ENCODE measurements around the gene ZSWIM8.
"Not testable (repeated sequence)": the region's sequence is repeated elsewhere in the genome, so short reads cannot be mapped to it uniquely, and the experiment has no call there.

ZSWIM8 gene, protein sequence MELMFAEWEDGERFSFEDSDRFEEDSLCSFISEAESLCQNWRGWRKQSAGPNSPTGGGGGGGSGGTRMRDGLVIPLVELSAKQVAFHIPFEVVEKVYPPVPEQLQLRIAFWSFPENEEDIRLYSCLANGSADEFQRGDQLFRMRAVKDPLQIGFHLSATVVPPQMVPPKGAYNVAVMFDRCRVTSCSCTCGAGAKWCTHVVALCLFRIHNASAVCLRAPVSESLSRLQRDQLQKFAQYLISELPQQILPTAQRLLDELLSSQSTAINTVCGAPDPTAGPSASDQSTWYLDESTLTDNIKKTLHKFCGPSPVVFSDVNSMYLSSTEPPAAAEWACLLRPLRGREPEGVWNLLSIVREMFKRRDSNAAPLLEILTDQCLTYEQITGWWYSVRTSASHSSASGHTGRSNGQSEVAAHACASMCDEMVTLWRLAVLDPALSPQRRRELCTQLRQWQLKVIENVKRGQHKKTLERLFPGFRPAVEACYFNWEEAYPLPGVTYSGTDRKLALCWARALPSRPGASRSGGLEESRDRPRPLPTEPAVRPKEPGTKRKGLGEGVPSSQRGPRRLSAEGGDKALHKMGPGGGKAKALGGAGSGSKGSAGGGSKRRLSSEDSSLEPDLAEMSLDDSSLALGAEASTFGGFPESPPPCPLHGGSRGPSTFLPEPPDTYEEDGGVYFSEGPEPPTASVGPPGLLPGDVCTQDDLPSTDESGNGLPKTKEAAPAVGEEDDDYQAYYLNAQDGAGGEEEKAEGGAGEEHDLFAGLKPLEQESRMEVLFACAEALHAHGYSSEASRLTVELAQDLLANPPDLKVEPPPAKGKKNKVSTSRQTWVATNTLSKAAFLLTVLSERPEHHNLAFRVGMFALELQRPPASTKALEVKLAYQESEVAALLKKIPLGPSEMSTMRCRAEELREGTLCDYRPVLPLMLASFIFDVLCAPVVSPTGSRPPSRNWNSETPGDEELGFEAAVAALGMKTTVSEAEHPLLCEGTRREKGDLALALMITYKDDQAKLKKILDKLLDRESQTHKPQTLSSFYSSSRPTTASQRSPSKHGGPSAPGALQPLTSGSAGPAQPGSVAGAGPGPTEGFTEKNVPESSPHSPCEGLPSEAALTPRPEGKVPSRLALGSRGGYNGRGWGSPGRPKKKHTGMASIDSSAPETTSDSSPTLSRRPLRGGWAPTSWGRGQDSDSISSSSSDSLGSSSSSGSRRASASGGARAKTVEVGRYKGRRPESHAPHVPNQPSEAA (N-terminal part only)

DNA sequence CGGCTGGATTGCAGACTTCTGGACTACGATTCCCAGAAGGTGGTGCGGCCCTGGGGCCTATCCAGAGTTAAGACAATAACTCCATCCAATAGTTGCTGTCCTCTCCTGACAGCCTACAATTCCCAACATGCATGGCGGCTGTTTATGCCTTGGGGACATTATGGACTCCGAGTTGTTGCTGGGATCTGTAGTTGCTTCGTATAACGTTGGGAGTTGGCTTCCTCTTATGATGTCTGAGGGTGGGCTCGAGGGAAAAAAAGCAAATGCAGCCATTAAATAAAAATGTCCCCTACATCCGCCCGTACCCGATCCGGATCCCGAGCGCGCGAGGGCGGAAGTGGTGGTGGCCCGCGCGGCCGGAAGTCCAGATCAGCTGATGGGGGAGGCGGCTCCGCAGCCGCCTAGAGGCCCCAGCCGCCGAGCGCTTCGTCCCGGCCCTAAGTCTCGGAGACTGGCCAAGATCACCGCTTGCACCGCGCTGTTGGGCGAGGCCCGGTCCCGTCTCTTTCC is at the start of gene ZSWIM8:
ZSWIM8 (plus strand) TSS at position 396 of the 510 bp plus-strand sequence. CDS start 273 bp downstream, outside the sequence.
- DNase-seq: peak; percentile 90

DNA sequence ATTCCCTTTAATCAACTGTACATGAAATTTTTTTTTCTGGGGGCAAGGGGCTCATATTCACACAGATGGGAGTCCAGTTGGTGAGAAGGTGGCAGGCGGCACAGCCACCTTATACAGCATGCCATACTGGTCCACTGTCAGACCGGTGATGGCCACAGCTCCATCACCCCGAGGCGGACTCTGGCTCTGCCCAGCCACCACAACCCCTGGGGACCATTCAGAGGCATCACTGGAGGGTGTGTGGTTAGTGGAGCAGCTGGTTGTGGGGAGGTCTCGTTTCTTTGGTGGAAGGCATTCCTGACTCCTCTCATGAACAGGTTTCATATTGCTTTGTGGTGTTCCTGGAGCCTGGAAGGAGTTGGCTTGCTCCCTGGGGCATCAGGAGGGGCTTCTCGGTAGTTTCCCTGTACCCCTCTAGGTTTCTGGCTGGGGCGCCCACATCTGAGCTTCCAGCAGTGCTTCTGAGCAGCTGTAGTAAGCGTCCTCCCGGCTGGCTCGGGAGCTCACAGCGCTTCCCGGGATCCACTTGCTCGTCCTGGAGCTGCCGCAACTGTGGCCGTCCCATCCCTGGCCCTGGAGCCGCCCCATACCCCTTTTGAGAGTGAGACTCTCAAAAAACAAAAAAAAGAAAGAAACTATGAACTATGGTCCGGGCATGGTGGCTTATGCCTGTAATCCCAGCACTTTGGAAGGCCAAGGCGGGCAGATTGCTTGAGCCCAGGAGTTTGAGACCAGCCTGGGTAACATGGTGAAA is 44.7 kb upstream of the ZSWIM8 start:
- not testable (repeated sequence) for DNase-seq

DNA sequence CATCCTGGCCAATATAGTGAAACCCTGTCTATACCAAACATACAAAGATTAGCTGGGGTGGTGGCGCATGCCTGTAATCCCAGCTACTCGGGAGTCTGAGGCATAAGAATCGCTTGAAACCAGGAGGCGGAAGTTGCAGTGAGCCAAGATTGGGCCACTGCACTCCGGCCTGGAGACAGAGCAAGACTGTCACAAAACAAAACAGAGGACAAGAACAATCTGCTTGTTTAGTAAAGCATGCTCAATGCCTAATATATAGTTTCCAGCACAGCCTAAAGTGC is 43.0 kb upstream of the ZSWIM8 start:
- no peak for DNase-seq

DNA sequence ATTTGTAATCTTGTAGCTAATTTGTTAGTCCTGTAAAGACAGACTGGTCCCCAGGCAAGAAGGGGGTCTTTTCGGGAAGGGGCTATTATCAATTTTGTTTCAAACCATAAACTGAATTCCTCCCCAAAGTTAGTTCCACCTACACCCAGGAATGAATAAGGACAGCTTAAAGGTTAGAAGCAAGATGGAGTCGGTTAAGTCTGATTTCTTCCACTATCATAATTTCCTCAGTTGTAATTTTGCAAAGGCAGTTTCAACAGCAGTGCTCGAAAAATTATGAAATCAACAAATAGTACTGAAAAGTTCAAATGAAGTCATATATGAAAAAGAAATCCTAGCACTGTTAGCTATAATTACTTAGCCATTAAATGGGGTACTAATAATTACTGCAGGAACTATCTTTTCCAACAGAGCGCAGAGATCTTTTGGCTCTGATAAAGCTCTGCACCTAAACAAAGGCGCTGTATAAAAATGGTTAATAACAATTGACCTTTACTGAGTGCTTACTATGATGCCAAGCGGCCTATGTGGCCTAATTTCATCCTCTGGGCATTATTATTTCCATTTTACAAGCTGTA is 42.0 kb upstream of the ZSWIM8 start:
- no peak for DNase-seq

DNA sequence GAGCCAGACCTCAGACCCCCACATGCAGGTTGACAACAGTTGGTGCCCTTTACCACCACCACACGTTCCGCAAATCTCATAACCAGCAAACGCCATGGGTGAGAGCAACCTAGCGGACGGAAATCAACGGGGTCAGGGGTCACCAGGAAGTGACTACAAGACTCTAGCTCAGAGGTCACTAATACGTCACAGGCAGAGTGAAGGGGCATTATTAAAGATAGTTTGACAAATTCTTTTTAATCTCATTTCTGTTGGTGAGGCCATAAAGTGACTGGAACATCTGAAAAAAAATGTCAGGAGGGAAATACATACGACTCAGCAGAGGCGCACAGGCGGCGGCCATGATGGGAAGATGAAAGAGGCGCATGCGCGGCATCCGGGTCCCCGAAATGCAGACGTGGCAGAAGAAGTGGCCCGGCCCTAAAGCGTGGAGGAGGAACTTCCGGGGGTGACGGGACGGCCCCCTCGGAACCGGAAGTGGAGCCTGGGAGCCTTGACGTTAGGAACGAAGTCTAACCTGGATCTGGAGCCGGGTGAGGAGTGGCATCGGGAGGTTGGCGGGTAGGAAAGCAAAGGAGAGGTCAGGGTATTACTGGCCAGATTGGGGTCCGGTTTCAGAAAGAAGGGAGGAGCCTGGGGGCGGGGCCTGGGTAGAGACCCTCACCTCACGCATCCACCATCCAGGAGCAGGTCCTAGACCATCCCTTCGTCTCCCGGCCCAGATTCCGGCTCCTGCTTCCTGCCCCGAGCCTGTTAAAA is 41.3 kb upstream of the ZSWIM8 start, which contains the start of gene SEC24C:
SEC24C (plus strand) TSS at position 468 of the 759 bp plus-strand sequence. CDS start 2,461 bp downstream, outside the sequence.
- peak; percentile 91 for DNase-seq

DNA sequence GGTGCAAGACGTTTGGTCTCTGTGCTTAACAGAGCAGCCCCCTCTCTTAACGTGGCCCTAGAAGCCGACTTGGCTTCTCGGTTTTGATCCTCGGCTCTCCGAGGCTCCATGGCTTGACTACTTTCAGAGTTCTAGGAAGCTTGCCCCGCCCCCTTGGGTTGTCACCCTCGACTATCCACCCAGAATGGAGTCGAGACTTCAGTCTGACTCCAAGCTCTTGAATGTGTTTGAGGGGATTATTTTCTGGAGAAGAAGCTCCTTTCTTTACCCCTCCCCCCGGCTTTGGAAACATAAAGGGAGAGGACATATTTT is 40.8 kb upstream of the ZSWIM8 start:
- DNase-seq: no peak

DNA sequence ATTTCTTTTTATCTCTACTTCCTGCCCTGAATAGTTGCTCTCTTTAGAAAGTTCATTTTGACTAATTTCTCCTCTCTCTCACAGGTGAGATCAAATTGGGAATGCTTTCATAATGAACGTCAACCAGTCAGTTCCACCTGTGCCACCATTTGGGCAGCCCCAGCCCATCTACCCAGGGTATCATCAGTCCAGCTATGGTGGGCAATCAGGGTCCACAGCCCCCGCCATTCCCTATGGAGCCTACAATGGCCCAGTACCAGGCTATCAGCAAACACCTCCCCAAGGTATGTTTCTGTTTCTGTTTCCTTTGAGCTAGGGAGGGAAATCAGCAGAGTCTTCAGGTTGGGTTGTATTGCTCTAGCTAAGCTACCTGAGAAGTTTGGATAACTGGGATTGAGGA is 38.7 kb upstream of the ZSWIM8 start:
- no peak for DNase-seq

DNA sequence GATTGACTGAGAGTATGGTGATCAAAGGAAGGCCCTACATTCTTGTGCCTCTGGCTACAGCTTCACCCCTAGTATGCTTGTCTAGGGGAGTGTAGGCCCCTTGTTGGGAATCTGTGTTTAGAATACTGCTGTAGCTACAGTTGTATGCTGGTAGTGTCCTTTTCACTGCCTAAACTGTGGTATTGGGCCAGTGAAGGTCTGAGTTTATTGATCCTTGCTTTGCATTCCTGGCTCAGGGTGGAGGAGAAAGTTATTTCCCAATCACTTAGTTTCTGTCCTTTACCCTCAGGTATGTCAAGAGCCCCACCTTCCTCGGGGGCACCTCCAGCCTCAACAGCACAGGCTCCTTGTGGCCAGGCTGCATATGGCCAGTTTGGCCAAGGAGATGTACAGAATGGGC is 34.6 kb upstream of the ZSWIM8 start:
- DNase-seq: no peak

DNA sequence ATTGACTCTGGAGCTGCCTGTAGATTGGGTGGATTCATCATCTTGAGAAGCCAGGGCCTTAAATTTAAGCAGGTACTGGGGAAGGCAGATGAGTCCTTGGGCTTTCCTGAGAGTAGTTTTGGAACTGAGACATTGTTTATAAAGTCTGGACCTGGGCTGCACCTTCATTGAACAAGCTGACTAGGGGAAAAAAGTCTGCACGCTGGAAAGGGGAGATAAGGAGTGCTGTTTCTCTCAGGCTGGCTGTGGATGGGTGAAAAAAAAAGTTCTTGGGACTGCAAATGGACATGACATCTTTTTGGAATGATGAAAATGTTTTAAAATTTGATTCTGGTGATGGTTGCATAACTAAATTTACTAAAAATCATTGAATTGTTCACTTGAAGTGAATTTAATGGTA is 29.2 kb upstream of the ZSWIM8 start:
- DNase-seq: no peak

DNA sequence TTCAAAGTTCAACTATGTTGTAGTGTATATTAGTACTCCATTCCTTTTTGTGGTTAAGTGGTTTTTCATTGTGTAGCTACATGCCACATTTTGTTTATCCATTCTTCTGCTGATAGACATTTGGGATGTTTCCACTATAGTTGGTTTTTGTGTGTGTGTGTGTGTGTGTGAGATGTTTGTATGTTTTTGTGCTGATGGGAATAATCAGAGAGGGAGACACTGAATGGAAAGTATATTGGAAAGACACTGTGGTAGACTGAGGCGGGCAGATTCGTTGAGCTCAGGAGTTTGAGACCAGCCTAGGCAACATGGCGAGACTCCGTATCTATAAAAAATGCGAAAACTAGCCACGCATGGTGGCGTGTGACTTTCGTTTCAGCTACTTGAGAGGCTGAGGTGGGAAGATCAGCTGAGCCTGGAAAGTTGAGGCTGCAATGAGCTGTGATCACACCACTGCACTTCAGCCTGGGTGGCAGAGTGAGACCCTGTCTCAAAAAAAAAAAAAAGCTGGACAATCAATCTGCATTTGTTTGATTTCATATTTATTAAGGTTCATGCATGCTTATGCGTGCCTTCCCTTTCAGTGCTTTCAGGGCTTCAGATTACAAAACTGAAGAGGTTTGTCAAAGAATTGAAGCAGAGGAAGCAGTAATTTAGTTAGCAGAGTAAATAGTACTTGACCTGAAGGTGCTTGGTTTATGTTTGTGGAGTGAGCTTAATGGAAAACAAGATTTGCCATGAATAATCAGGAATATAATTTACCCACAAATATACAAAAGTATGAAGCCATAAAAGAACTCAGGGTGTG is 26.5 kb upstream of the ZSWIM8 start:
- no peak for DNase-seq

DNA sequence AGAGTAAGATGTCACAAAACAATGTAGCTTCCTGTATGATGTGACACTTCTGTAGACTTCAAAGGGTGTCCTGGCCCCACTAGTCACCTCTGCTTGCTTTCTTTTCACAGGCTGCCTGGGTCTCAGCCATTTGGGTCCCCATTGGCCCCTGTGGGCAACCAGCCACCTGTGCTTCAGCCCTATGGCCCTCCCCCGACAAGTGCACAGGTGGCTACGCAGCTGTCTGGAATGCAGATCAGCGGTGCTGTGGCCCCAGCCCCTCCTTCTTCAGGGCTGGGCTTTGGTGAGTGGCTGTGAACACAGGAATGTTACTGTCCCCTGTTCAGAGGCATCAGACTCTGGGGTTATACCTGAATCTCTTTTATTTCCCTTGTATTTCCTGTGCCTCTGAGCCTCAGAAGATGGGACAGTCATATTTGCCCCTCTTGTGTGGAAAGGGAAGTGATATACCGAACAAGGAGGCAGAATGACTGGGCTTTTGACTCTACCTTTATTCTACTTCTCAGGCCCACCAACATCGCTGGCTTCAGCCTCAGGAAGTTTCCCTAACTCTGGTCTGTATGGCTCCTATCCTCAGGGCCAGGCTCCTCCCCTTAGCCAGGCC is 25.8 kb upstream of the ZSWIM8 start:
- no peak for DNase-seq

DNA sequence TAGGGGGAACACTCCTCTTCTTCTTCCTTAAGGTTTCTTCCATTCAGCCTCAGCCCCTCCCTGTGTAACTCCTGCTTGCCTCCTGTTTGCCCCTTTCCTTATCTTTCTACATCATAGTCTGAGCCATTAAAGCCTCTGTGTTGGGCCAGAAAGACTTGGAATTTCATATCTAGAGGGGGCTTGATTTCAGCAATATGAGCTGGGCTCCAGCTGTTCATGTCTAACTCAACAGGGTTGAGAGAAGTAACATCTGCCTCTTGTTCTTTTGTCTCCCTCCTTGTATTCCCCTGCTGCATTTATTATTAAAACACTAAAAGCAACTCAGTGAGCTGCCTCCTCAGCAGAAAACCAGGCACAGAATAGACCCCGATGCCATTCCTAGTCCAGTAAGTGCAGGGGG is 23.6 kb upstream of the ZSWIM8 start:
- DNase-seq: no peak

DNA sequence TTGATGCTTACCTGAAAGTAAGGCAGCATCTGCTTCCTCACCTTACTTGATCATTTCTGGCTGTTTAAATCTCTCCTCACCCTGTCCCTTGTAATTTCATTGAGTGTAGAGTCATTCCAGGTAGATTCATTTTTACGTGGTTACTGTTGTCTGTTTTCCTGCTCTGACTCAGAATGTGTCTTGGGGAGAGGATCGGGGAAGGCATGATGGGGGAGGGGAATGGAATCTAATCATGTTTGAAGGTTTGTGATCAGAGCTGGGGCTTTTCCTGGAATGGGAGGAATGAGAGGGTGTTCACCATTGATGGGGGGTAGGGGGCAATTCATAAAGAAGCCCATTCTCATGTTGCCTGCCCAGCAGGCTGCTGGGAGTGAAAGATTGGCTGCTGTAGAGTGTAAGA is 22.5 kb upstream of the ZSWIM8 start:
- DNase-seq: no peak

DNA sequence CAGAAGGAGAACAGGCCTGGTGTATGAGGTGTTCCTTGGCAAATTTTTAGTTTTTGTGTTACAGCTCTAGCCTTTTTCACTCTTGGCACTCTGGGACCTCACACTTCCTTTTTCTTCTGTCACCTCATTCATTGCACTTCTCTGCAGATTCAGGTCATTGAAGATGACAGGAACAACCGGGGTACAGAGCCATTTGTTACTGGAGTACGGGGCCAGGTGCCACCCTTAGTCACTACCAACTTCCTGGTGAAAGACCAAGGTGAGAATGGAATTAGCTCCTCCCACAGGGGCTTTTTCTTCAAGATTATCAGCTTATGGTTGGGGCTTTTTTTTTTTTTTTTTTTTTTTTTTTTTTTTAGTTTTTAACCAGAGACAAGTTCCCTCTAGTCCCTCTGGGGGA is 22.1 kb upstream of the ZSWIM8 start:
- no peak for DNase-seq

DNA sequence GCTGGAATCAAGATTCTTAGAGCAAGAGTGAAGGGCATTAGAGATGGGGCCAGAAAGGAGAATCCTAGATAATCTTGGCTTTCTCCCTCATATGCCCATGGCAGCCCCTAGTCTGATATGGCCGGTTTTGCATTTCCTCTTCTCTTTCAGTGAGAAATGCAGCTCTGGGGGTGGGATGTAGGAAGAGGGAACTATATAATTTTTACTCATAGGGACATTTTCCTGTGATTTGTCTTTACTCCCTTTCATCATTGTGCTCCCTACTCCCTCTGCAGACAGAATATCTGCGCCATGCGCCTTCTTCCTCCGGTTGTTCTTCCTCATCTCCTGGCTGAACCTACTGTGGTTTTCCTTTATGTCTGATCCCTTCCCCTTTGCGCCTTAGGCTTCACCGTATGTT is 20.3 kb upstream of the ZSWIM8 start:
- DNase-seq: no peak

DNA sequence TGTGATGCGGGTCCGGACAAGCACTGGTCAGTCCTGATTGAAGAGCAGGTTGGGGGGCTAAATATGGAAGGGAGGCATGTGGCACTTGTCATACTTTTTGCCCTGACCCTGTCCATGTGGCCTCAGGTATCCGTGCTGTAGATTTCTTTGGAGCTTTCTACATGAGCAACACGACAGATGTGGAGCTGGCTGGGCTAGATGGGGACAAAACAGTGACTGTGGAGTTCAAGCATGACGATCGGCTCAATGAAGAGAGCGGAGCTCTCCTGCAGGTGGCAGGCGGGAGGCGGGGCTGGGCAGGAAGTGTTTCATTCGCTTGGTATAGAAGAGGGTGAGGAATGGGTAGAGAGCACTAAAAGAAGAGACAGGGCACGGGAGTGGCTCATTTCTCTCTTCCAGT is 16.5 kb upstream of the ZSWIM8 start:
- DNase-seq: no peak

DNA sequence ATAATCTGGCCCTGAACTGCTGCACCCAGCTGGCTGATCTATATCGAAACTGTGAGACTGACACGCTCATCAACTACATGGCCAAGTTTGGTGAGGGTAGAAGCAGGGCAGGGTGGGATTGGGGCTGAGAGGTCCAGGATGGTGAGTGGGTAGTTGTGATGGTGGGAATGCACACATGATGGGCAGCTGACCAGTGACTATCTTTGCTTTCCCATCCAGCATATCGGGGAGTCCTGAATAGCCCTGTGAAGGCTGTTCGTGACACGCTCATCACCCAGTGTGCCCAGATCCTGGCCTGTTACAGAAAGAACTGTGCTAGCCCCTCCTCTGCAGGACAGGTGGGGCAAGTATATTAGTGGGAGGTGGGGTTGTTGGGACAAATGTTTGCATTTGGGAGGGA is 16.0 kb upstream of the ZSWIM8 start:
- DNase-seq: no peak

DNA sequence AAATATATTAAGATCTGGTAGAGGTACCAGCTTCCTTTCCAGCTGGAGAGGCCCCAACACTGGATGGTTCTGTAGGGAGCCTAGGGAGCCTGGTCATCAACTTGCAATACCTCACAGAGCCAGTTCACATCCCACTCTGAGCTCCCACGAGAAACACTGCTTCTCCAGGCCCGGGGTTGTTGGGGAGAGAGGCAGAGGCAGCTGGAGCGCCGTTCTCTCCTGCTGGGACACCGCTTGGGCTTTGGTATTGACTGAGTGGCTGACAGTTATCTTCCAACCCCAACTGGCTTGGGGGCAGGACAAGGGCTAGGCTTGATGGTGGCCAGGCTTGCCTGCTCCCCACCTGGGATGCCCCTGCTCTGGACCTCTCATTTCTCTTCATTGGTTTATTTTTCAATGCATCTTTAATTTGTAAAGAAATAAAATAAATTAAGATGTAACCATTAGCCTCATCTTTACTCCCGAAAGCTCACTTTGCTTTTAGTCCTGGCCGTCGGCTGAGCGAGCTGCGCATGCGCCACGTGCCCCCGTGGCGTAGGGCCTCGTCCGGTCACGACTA is 13.6 kb upstream of the ZSWIM8 start:
- DNase-seq: peak; percentile 32

DNA sequence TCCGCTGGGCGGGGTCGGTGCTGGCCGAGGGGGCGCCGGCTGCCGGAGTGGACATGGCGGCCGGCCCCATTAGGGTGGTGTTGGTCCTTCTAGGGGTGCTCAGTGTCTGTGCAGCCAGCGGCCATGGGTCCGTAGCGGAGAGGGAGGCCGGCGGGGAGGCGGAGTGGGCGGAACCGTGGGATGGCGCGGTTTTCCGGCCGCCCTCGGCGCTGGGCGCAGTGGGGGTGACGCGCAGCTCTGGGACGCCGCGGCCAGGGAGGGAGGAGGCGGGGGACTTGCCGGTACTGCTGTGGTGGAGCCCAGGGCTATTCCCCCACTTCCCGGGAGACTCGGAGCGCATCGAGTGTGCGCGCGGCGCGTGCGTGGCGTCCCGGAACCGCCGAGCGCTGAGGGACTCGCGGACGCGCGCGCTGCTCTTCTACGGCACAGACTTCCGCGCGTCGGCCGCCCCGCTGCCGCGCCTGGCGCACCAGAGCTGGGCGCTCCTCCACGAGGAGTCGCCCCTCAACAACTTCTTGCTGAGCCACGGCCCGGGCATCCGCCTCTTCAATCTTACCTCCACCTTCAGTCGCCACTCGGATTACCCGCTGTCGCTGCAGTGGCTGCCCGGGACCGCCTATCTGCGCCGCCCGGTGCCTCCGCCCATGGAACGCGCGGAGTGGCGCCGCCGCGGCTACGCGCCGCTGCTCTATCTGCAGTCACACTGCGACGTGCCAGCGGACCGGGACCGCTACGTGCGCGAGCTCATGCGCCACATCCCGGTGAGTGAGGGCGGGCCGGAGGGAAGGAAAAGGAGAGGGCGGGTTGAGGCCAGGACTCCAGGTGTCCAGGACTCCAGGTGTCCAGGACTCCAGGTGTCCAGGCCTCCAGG is 12.9 kb upstream of the ZSWIM8 start:
- DNase-seq: no peak
